C1 segment of cervical spinal cord (tissue), 14 donors: ENCODE results near the gene IFNL4.

Experiments
- DNase-seq, 14 donors: peaks; one replicate each; lab custom pipeline; 2025; lab: John Stamatoyannopoulos, UW

IFNL4 gene

GRCh38 chr19:39196320-39196719 lies 52.3 kb downstream of the IFNL4 start:
- no peak for DNase-seq
